Measurements from ENCODE around the gene GRM1.

Gene GRM1

GRCh38 chr6:146408583-146408982 is 379.7 kb downstream of the GRM1 start:
- DNase-seq, result no peak

DNA sequence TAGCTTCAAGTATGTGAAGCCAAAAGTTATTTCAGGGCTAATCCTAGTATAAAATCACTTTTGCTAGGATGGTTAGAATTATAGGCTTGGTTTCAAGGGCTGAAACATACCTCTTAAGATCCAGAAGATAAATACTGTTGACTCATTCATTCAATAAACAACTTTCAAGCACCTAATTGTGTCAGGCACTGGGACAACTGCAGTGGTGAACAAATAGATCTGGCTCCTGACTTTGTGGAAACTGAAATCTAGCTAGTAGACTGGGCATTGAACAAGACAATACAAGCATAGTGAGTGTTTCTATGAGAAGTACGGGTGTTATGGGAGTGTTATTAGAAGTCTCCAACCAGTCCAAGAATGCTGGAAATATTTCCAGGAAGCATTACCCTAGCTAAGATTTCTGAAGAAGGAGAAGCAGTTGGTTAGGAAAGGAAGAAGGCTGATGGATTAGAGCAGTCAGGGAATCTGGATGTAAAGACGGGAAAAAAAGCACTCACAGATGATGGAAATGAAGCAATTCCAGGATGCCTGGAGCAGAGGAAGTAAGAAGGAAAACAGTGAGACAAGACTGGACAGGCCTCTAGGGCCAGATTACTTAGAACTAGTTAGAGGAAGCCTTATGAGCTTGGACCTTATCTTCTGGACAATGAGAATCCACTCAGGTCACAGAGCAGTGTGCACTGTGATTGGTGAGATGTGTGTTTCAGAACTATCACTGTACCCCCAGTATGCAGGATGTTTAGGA is 382.2 kb downstream of the GRM1 start:
- DNase-seq, result no peak

DNA sequence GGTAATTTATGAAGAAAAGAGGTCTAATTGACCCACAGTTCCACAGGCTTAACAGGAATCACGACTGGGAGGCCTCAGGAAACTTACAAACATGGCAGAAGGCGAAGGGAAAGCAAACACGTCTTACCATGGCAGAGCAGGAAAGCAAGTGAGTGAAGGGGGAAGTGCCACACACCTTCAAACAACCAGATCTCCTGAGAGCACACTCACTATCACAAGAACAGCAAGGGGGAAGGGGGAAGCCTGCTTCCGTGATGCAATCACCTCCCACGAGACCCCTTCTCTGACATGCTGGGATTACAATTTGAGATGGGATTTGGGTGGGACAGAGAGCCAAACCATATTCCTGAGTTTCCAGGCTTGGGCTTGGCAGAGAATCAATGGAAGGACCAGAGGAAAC is 390.7 kb downstream of the GRM1 start:
- no peak for DNase-seq

DNA sequence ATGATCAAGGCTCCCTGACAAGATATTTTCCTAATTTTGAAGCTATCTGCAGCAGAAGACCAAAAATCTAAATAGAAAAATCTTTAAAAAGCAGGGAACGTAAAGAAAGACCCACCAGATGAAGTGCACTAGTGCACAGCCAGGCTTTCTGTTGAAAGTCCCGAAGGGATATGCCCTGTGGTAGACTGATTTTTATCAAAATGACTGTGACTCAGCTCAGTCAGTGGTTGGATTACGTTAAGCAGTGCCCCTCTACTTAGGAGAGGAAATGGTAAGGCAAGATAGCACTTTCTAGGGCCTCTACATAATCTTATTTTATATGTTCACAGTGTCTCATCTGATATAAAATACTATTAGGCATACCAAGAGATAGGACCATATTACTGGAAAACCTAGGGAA is 391.4 kb downstream of the GRM1 start:
- no peak for DNase-seq

GRCh38 chr6:146422789-146423375 is 394.0 kb downstream of the GRM1 start:
- no peak for DNase-seq

DNA sequence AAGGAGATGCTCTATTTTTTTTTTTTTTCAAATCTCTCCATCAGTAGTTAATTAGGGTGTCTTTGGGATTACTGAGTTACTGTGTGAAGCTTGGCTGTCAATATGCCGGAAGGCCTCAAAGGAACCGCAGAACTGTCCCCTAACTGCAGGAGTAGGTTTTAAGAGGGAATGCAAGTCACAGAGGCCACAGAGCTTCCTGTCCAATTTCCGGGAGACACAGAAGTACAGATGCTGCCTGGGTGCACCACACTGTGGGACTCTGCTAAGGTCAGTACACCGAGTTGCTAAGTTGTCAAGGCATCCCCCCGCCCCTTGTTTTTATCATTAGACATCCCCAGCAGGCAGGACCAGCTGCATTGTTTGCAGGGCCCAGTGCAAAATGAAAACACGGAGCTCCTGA is 394.6 kb downstream of the GRM1 start:
- no peak for DNase-seq

- DNase-seq, result no peak
These were observed 397.7 kb downstream of the GRM1 start for GRCh38 chr6:146426516-146426915.

GRCh38 chr6:146429831-146430230 is 401.0 kb downstream of the GRM1 start:
- DNase-seq, result no peak

GRCh38 chr6:146433881-146434731 is 405.2 kb downstream of the GRM1 start:
- peak; percentile 2 for DNase-seq

DNA sequence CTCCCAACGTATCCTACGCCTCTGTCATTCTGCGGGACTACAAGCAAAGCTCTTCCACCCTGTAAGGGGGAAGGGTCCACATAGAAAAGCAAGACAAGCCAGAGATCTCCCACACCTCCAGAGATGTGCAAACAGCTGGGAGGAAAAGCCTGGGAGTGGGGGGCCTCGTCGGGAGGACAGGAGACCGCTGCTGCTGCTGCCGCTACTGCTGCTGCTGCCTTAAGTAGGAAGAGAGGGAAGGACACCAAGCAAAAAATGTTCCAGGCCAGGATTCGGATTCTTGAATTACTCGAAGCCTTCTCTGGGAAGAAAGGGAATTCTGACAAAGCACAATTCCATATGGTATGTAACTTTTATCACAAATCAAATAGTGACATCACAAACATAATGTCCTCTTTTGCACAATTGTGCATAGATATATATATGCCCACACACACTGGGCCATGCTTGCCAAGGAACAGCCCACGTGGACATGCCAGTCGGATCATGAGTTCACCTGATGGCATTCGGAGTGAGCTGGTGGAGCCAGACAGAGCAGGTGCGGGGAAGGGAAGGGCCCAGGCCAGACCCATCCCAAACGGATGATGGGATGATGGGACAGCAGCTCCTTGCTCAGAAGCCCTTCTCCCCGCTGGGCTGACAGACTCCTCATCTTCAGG is 406.0 kb downstream of the GRM1 start:
- DNase-seq, result no peak

DNA sequence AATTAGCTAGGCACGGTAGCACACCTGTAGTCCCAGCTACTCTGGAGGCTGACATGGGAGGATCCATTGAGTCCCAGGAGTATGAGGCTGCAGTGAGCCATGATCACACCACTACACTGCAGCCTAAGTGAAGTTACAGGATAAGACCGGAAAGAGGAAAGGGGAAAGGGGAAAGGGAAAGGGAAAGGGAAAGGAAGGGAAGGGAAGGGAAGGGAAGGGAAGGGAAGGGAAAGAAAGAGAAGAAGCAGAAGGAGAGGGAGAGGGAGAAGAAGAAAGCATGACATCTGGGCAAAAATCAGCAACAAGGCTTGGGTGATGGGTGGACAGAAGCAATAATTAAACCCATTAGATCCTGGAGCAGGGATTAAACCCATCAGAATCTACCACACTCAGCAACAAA is 413.0 kb downstream of the GRM1 start:
- no peak for DNase-seq

DNA sequence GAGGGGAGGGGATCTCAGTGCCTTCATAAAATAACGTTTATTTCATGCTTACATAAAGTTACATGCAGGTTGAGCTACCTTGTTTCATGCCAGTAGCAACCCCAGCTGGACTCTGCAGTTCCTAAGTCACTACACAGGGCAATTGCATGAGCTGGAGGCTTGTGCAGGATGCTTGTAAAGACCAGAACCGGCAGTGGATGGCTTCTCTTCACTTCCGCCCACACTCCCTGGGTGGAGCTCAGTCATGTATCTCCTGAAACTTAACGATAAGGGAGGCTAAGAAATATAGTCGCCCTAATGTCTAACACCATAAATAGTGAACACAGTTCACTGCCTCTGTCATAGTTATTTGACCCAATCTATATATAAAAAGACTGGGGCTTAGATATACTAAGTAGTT is 415.3 kb downstream of the GRM1 start:
- DNase-seq, result no peak

DNA sequence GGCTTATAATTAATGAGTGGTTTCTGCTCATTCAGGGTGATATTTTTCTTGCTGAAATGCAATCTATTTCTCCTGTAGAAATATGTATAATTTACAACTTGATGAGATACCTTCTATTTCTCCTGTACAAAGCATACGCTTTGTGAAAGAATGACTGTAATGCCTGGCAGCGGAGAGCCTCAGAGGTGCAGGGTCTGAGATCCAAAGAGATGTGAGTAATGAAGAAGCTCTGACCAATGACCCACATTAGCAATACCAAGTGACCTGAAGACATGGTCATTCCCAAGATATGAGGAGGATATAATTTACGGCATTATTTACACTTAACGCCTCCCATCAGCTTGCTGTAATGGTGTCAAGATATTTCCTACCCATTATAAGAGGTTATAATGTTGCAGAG is 416.4 kb downstream of the GRM1 start:
- no peak for DNase-seq

- DNase-seq, result no peak
These were observed 428.0 kb downstream of the GRM1 start for GRCh38 chr6:146456886-146457285.

- no peak for DNase-seq
These were observed 432.1 kb downstream of the GRM1 start for GRCh38 chr6:146460941-146461340.

GRCh38 chr6:146470091-146470770 is 441.4 kb downstream of the GRM1 start:
- no peak for DNase-seq

DNA sequence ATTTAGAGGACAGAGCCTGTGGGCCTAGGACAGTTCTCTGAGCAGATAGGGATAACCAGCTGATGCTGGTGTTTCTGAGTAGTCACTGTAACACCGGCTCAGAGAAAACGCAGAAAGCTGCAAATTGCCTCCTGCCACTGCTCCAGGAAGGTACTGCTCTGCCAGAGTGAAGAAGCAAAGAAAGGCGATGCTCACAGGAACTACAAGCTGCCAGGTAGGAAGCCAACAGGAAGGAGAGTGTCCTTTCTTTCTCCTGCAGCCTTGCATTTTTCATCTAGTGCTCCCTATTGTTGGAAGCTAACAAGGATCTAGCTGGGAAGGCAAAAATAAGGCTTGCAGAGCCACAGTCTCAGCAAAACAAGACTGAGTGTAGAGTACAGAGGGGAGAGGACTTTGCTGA is 444.1 kb downstream of the GRM1 start:
- no peak for DNase-seq

GRCh38 chr6:146481527-146481926 is 452.7 kb downstream of the GRM1 start:
- no peak for DNase-seq

DNA sequence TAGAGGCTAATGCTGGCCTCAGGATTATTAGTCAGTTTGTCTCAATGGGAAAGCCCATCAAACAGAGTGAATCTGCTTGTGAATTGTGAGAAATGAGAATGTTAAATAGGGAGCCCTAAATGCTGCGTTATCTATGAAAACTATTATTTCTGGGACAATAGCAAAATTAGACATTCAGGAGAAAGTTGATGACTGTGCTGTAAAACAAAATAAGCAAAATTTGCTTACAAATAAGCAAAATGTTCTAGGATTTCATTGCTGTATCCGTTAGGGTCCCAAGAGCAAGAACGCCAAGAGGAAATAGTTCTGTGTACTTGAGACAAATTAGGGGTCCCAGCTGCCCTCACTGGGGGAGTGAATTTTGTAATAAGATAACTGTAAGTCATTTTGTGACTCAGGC is 455.5 kb downstream of the GRM1 start:
- DNase-seq, result no peak

All from stimulated activated CD4-positive, alpha-beta T cell treated with anti-CD3 and anti-CD28 coated beads, Interleukin-15, amount 100 ng/mL, for 24 hours (primary cell).